ENCODE measurements around the gene CD96.

- TF ChIP-seq CTCF (conservative IDR thresholded peaks at IDR 0.05; ENCODE audit: low read depth in 2 of 2) (no peak), STAT1 (IDR thresholded peaks at IDR 0.05; ENCODE audit: unreplicated experiment) (no peak), EZH2phosphoT487 (IDR thresholded peaks at IDR 0.05; ENCODE audit: unreplicated experiment) (no peak), POLR2AphosphoS5 (IDR thresholded peaks at IDR 0.05; ENCODE audit: low read depth) (no peak), EZH2 (IDR thresholded peaks at IDR 0.05; ENCODE audit: low read depth, unreplicated experiment) (no peak), ZNF114 (CRISPR knock-in tag; IDR thresholded peaks at IDR 0.05) (no peak), CREB1 (CRISPR knock-in tag; IDR thresholded peaks at IDR 0.05; ENCODE audit: low read depth) (no peak)
Observed at GRCh38 chr3:111531446-111531845, 10.6 kb upstream of the CD96 start.

Measured in GM23338 (cell line).